Activated CD4-positive, alpha-beta T cell treated with anti-CD3 and anti-CD28 coated beads, Interleukin-2, Interleukin-4, amounts not matched to agents 100 ng/mL and 50 ng/mL, durations not matched to agents 16 hours and 8 hours (primary cell): ENCODE measurements around the gene TJAP1.
"Not testable (repeated sequence)": the region's sequence is repeated elsewhere in the genome, so short reads cannot be mapped to it uniquely, and the experiment has no call there.

Experiments used
- DNase-seq: peaks from one replicate; pipeline ENCODE4 v3.0.0-alpha.2; 2020; ENCODE audit warnings: low spot score

Gene TJAP1

DNA sequence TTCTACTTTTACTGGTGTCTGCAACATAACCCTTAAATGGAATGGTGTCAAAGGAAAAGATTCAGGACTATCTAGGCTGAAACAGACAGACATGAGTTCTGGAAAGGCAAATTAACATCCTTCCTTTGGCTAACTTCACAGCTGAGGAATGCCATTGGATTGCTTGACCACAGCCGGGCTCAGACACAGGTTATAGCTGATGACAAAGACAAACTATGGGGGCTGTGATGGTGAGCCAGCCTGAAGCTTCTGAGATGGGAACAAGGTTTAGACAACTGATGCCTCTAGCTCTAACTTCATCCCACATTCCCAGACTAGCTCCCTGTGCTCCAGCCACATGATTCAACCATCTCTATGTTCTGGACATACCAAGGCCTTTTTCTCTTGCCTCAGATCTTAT, 54.8 kb downstream of the TJAP1 start:
- no peak for DNase-seq

GRCh38 chr6:43538986-43539385, 61.6 kb downstream of the TJAP1 start:
- not testable (repeated sequence) for DNase-seq

DNA sequence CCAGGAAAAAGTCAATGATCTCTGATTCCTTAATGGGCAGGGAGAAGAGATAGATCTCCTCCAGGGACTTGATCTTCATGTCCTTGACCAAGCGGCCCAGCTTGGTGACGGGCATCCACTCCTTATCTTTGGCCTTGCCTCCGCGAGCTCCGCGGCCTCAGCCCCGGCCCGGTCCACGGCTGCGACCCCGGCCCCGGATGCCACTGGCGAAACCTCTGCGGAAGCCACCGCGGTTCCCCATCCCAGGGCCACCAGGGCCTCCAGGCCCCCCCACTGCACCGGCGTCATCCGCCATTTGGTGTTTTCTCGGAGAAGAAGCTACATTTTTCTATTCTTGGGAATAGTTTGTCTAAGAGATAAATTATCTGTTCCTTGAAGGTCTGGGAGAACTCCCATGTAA, 62.0 kb downstream of the TJAP1 start:
- DNase-seq: not testable (repeated sequence)

DNA sequence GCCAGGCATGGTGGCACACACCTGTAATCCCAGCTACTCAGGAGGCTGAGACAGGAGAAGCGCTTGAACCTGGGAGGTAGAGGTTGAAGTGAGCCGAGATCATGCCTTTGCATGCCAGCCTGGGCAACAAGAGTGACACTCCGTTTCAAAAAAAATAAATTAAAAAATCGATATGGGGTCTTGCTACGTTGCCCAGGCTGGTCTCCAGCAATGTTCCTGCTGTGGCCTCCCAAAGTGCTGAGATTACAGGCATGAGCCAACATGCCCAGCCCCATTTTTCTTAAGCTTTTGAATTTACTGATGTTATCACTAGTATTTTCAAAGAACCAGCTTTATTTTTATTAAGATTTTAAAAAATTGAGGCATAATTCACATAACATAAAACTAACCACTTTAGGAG, 63.1 kb downstream of the TJAP1 start:
- DNase-seq: no peak

GRCh38 chr6:43541774-43542471, 64.6 kb downstream of the TJAP1 start:
- DNase-seq: no peak

- DNase-seq: no peak
Measured at GRCh38 chr6:43544461-43544860, 67.1 kb downstream of the TJAP1 start.

DNA sequence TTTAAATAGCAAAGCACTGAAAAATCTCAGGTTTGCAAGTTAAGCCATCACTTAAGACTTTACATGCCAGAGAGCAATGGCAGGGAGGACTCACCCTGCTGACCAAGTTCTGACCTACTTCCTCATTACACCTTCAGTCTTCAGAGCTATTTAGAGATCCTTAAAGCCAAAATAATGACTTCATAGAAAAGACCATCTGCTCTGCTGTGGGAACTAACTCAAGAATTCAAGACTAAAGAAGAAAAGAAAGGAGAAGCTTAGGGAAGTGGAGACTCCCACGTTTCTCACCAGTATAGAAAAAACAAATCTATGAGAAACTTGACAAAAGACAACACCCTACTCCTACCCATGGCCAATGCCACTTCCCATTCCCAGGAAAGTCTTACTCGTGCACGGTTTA, 69.9 kb downstream of the TJAP1 start:
- no peak for DNase-seq
